ENCODE results near the gene PTPN13.

GRCh38 chr4:86670298-86670697 lies 76.2 kb downstream of the PTPN13 start:
- TF ChIP-seq, protein P1, sequence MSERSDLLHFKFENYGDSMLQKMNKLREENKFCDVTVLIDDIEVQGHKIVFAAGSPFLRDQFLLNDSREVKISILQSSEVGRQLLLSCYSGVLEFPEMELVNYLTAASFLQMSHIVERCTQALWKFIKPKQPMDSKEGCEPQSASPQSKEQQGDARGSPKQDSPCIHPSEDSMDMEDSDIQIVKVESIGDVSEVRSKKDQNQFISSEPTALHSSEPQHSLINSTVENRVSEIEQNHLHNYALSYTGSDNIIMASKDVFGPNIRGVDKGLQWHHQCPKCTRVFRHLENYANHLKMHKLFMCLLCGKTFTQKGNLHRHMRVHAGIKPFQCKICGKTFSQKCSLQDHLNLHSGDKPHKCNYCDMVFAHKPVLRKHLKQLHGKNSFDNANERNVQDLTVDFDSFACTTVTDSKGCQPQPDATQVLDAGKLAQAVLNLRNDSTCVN (tag by site-specific recombination; optimal IDR thresholded peaks at IDR 0.05) = no peak
- TF ChIP-seq, protein P2, sequence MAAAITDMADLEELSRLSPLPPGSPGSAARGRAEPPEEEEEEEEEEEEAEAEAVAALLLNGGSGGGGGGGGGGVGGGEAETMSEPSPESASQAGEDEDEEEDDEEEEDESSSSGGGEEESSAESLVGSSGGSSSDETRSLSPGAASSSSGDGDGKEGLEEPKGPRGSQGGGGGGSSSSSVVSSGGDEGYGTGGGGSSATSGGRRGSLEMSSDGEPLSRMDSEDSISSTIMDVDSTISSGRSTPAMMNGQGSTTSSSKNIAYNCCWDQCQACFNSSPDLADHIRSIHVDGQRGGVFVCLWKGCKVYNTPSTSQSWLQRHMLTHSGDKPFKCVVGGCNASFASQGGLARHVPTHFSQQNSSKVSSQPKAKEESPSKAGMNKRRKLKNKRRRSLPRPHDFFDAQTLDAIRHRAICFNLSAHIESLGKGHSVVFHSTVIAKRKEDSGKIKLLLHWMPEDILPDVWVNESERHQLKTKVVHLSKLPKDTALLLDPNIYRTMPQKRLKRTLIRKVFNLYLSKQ (tag by site-specific recombination; IDR thresholded peaks at IDR 0.05; ENCODE audit: borderline replicate concordance) = no peak
- no peak for TF ChIP-seq ZNF530 (tag by site-specific recombination; IDR thresholded peaks at IDR 0.05; ENCODE audit: low read depth)
- TF ChIP-seq TCF7L2 (IDR thresholded peaks at IDR 0.05; ENCODE audit: borderline replicate concordance, low read depth, low read length) = no peak
- TF ChIP-seq, protein P3, sequence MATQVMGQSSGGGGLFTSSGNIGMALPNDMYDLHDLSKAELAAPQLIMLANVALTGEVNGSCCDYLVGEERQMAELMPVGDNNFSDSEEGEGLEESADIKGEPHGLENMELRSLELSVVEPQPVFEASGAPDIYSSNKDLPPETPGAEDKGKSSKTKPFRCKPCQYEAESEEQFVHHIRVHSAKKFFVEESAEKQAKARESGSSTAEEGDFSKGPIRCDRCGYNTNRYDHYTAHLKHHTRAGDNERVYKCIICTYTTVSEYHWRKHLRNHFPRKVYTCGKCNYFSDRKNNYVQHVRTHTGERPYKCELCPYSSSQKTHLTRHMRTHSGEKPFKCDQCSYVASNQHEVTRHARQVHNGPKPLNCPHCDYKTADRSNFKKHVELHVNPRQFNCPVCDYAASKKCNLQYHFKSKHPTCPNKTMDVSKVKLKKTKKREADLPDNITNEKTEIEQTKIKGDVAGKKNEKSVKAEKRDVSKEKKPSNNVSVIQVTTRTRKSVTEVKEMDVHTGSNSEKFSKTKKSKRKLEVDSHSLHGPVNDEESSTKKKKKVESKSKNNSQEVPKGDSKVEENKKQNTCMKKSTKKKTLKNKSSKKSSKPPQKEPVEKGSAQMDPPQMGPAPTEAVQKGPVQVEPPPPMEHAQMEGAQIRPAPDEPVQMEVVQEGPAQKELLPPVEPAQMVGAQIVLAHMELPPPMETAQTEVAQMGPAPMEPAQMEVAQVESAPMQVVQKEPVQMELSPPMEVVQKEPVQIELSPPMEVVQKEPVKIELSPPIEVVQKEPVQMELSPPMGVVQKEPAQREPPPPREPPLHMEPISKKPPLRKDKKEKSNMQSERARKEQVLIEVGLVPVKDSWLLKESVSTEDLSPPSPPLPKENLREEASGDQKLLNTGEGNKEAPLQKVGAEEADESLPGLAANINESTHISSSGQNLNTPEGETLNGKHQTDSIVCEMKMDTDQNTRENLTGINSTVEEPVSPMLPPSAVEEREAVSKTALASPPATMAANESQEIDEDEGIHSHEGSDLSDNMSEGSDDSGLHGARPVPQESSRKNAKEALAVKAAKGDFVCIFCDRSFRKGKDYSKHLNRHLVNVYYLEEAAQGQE (tag by site-specific recombination; IDR thresholded peaks at IDR 0.05) = no peak
- TF ChIP-seq, protein P4, sequence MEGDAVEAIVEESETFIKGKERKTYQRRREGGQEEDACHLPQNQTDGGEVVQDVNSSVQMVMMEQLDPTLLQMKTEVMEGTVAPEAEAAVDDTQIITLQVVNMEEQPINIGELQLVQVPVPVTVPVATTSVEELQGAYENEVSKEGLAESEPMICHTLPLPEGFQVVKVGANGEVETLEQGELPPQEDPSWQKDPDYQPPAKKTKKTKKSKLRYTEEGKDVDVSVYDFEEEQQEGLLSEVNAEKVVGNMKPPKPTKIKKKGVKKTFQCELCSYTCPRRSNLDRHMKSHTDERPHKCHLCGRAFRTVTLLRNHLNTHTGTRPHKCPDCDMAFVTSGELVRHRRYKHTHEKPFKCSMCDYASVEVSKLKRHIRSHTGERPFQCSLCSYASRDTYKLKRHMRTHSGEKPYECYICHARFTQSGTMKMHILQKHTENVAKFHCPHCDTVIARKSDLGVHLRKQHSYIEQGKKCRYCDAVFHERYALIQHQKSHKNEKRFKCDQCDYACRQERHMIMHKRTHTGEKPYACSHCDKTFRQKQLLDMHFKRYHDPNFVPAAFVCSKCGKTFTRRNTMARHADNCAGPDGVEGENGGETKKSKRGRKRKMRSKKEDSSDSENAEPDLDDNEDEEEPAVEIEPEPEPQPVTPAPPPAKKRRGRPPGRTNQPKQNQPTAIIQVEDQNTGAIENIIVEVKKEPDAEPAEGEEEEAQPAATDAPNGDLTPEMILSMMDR (tag by site-specific recombination; IDR thresholded peaks at IDR 0.05) = no peak
- no peak for TF ChIP-seq KLF1 (tag by site-specific recombination; IDR thresholded peaks at IDR 0.05)
- TF ChIP-seq ZSCAN30 (tag by site-specific recombination; IDR thresholded peaks at IDR 0.05) = no peak
- TF ChIP-seq ZNF792 (tag by site-specific recombination; IDR thresholded peaks at IDR 0.05) = no peak
- TF ChIP-seq ZNF785 (tag by site-specific recombination; IDR thresholded peaks at IDR 0.05) = no peak
- TF ChIP-seq, protein P5, sequence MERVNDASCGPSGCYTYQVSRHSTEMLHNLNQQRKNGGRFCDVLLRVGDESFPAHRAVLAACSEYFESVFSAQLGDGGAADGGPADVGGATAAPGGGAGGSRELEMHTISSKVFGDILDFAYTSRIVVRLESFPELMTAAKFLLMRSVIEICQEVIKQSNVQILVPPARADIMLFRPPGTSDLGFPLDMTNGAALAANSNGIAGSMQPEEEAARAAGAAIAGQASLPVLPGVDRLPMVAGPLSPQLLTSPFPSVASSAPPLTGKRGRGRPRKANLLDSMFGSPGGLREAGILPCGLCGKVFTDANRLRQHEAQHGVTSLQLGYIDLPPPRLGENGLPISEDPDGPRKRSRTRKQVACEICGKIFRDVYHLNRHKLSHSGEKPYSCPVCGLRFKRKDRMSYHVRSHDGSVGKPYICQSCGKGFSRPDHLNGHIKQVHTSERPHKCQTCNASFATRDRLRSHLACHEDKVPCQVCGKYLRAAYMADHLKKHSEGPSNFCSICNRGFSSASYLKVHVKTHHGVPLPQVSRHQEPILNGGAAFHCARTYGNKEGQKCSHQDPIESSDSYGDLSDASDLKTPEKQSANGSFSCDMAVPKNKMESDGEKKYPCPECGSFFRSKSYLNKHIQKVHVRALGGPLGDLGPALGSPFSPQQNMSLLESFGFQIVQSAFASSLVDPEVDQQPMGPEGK (tag by site-specific recombination; IDR thresholded peaks at IDR 0.05) = no peak
- no peak for TF ChIP-seq ZBTB7A (tag by site-specific recombination; IDR thresholded peaks at IDR 0.05; ENCODE audit: low read depth)
- TF ChIP-seq ZFP37 (tag by site-specific recombination; IDR thresholded peaks at IDR 0.05) = no peak
